Activated CD8-positive, alpha-beta memory T cell treated with anti-CD3 and anti-CD28 coated beads, Interleukin-2, amount 10 ng/mL, durations not matched to agents 7 days and 5 days (primary cell): ENCODE results near the gene HOMER2. TPM values are rescaled to one million over a fixed set of nuclear protein-coding genes. Genes with fewer than 3 reads are reported as not detected.
"Not testable (repeated sequence)": the region's sequence is repeated elsewhere in the genome, so short reads cannot be mapped to it uniquely, and the experiment has no call there.

Experiments
- ATAC-seq: fragments of 150-1000 bp; cut with Tn5 transposase; one replicate; pipeline ENCODE4 v1.10.0; 2021; ENCODE audit warnings: moderate library complexity
- CTCF ChIA-PET: fragments of 350-600 bp; sonication (Branson Sonifier 250); formaldehyde crosslinking; loops from one replicate; lab custom pipeline; 2021; ENCODE audit warnings: antibody characterized with exemption; lab: Charles Lee
- DNase-seq: peaks from one replicate; pipeline ENCODE4 v3.0.0-alpha.2; 2020
- H3K27ac Mint-ChIP-seq: one replicate; pipeline ENCODE4 v1.8.0; 2021; ENCODE audit warnings: mild to moderate bottlenecking, mixed read lengths
- H3K27me3 Mint-ChIP-seq: one replicate; pipeline ENCODE4 v1.8.0; 2021; ENCODE audit warnings: mixed read lengths
- H3K36me3 Mint-ChIP-seq: one replicate; pipeline ENCODE4 v1.8.0; 2021; ENCODE audit warnings: mild to moderate bottlenecking, mixed read lengths
- H3K4me1 Mint-ChIP-seq: one replicate; pipeline ENCODE4 v1.8.0; 2021; ENCODE audit warnings: mixed read lengths
- H3K4me3 Mint-ChIP-seq: one replicate; pipeline ENCODE4 v1.8.0; 2021; ENCODE audit warnings: mild to moderate bottlenecking, moderate library complexity, mixed read lengths
- H3K9me3 Mint-ChIP-seq: one replicate; pipeline ENCODE4 v1.8.0; 2022; ENCODE audit warnings: low read depth, mixed read lengths
- total RNA-seq, 2 experiments: library from RNA; stranded (reverse); gene quantifications; one replicate each; pipeline ENCODE4 v1.2.3, GENCODE V29; 2021

The HOMER2 gene
- total RNA-seq, 2 experiments from 2014 or later = 8.2 to 14.4 TPM

DNA sequence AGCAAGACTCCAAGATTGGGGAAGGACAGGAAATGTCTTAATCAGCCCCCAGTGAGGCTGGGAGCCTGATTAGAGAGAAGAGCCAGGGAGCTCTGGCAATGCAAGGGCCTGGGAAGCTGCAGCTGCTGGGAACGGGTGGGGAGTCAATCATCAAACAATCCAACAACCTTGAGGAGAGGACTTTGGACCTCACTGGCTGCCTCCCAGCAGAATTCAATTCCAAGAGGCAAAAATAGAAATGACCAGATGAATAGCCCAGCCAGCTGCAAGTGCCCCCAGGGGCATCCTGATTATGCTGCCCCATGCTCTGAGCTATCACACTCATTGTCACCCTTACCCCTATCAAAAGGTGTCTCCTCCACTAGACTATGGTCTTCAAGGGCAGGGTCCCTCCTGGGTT, 6.1 kb upstream of the HOMER2 start:
- no peak overlapping the region for H3K4me3 Mint-ChIP-seq
- no peaks in the 10 kb centered on the region for H3K36me3 Mint-ChIP-seq
- no peaks in the 10 kb centered on the region for H3K4me1 Mint-ChIP-seq
- ATAC-seq (no peak), DNase-seq (no peak)
- H3K9me3 Mint-ChIP-seq = no peaks in the 10 kb centered on the region
- H3K27ac Mint-ChIP-seq = no peak overlapping the region
- CTCF ChIA-PET = interaction anchor here (1.3 kb wide), 1 partner anchor 148 kb away, joined by 3 read pairs; no protein-coding TSS in a partner anchor
- peaks cover 26% of the 10 kb centered on the region for H3K27me3 Mint-ChIP-seq

DNA sequence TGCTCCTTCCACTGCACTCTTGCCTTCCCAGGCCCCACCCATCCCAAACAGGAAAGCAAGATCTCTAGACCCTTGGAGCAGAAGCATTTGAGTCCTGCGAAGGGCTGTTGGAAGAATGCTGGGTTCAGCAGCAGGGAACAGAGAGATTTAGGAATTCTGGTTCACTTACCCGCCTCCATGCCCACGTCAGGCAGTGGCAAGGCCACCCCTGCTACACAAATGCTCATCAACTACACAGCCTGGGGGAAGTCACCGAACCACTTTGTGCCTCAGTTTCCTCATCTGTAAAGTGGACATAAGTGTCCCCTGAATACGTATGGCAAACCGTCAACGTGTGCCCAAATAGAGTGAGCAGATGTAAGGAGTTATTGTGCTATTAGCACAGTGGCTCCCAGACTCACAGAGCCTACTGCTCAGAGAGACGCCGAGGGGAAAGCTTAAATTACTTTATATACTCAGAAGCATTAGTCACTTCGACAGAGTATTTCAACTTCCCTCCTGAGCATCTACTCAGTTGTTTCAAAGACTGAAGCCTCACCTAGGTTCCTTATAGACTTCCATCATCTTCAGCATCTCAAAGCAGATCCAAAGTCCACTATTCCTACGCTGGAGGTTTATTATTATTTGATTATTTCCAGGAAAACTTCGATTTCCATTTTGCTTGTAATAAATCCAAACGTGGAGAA, 905 bp downstream of the HOMER2 start:
- H3K4me3 Mint-ChIP-seq = peak overlapping the region; percentile 71
- CTCF ChIA-PET = no interaction called here

DNA sequence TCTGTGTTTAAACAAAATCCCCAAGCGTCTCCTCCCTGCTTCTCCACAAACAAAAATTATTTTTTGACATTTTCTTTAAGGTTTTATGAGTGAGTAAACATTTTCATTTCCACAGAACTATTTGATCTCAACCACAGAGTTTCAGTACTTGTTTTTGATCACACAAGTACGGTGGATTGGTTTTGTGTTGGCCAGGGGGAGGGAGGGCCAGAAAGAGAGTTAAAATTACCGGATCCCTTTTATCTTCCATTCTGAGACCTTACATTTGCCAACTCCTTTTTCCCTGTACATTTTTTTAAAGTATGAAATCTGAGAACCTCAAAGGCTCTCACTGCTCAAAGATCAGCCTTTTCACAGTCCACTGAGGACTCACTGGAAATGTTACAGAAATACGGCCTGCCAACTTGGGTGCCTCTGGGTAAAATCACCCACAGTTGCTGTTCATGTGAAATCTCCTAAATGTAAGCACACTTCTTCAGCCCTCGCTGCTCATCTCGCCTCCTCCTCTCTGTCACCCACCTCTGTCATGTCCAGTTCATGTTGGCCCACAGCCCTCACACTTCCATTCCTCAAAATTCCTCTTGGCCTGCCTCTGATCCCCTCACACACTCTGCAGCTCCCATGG, 1.7 kb downstream of the HOMER2 start:
- Mint-ChIP-seq H3K9me3 (no peaks in the 10 kb centered on the region), H3K36me3 (no peaks in the 10 kb centered on the region), H3K27ac (no peak overlapping the region), H3K4me3 (no peak overlapping the region), H3K4me1 (peaks cover 3% of the 10 kb centered on the region), H3K27me3 (peaks cover 24% of the 10 kb centered on the region)
- no peak for ATAC-seq
- DNase-seq = no peak
- CTCF ChIA-PET = no interaction called here

More for the DNA sequence above, 905 bp downstream of the HOMER2 start:
- no peak for ATAC-seq
- H3K4me1 Mint-ChIP-seq = peaks cover 3% of the 10 kb centered on the region
- H3K27me3 Mint-ChIP-seq = peaks cover 17% of the 10 kb centered on the region
- no peaks in the 10 kb centered on the region for H3K9me3 Mint-ChIP-seq
- H3K36me3 Mint-ChIP-seq = no peaks in the 10 kb centered on the region
- no peak for DNase-seq
- H3K27ac Mint-ChIP-seq = no peak overlapping the region

DNA sequence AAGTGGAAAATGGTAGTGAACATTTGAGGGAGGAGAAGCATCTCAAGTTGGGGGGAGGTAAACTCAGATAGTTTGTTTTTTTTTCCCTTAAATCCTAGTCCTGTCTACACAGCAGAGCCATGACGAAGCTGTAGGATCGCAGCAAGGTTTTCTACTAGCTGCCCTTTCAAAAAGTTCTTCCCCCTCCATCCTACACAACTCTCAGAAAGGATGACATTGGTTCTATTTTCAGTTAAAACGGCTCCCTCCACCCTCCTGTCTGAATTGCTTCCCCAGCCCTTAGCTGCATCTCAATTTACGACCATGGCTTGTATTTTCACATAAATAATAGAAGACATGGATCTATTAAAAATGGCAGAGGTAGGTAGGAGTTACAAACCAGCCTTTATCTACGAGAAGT, 2.2 kb downstream of the HOMER2 start:
- no peak for ATAC-seq

DNA sequence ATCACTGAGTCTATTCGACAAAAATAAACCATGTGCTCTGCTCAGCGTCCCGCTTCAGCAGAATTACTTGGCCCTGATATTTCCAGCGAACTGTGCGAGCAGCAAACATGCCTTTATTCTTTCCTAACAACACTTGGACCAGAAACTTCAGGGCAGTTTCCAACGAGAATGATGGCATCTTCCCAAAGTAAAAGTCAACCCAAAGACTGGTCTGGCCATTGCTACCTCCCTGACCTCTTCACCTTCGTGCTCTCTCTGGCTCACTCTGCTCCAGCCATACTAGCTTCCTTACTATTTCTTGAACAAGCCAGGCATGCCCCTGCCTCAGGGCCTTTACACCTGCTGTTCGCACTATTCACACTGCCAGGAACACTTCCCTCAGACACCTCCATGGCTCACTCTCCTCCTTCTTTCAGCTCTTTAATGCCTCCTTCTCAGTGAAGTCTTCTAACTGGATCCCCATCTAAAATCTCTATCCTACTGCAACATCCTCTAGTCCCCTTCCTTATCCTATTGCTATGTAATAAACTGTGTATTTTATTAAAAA, 6.3 kb downstream of the HOMER2 start:
- no peaks in the 10 kb centered on the region for H3K36me3 Mint-ChIP-seq
- H3K4me1 Mint-ChIP-seq = no peaks in the 10 kb centered on the region
- ATAC-seq = no peak
- no peaks in the 10 kb centered on the region for H3K9me3 Mint-ChIP-seq
- H3K27me3 Mint-ChIP-seq = peaks cover 35% of the 10 kb centered on the region
- DNase-seq = no peak
- no peak overlapping the region for H3K27ac Mint-ChIP-seq
- no peak overlapping the region for H3K4me3 Mint-ChIP-seq
- CTCF ChIA-PET = no interaction called here

More for the DNA sequence above, 2.2 kb downstream of the HOMER2 start:
- H3K9me3 Mint-ChIP-seq = no peaks in the 10 kb centered on the region
- peaks cover 3% of the 10 kb centered on the region for H3K4me1 Mint-ChIP-seq
- H3K27me3 Mint-ChIP-seq = peaks cover 26% of the 10 kb centered on the region
- no peak for DNase-seq
- no peak overlapping the region for H3K27ac Mint-ChIP-seq
- H3K36me3 Mint-ChIP-seq = no peaks in the 10 kb centered on the region
- no peak overlapping the region for H3K4me3 Mint-ChIP-seq
- CTCF ChIA-PET = no interaction called here

DNA sequence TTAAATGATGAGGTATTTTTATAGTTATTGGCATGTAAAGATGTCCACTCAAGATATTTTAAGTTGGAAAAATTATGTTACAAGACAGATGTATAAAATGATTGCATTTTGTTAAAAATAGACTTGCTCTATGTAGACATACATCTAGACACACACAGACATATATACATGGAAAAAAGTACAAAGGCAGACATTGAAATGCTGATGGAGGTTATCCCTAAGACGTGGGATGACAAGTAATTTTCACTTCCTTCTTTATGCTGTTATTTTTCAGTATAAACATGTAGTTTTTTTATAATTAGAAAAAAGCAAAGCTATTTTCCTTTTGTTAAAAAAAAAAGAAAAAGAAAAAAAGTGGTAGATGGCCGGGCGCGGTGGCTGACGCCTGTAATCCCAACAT, 7.2 kb downstream of the HOMER2 start:
- Mint-ChIP-seq H3K27me3 (peaks cover 35% of the 10 kb centered on the region), H3K27ac (no peak overlapping the region)
- CTCF ChIA-PET = interaction anchor here (0.6 kb wide), 1 partner anchor 112 kb away, joined by 3 read pairs; no protein-coding TSS in a partner anchor

DNA sequence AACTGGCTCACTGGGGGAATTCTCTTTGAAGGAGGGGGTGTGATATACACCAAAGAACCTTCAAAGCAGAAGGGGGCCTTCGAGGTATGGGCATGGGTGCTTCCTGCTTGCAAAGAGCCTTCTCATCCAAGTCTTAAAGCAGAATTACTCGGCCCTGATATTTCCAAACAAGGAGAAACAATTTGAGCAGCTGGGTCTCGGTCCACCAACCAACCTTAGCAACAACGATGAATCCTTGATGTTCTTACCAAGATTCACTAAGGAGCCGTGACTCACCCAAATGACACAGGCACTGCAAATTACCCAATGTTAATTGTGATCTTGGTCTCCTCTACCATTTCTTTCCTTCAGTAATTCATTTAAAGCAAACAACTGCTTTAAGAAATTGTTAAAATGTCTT, 7.7 kb downstream of the HOMER2 start:
- no peaks in the 10 kb centered on the region for H3K9me3 Mint-ChIP-seq
- H3K27ac Mint-ChIP-seq = no peak overlapping the region
- no peak for ATAC-seq
- H3K4me1 Mint-ChIP-seq = no peaks in the 10 kb centered on the region
- H3K36me3 Mint-ChIP-seq = no peaks in the 10 kb centered on the region
- H3K27me3 Mint-ChIP-seq = peaks cover 35% of the 10 kb centered on the region
- no peak overlapping the region for H3K4me3 Mint-ChIP-seq
- CTCF ChIA-PET = no interaction called here
- DNase-seq = no peak

More for the DNA sequence above, 7.2 kb downstream of the HOMER2 start:
- Mint-ChIP-seq H3K9me3 (no peaks in the 10 kb centered on the region), H3K4me3 (no peak overlapping the region), H3K36me3 (no peaks in the 10 kb centered on the region), H3K4me1 (no peaks in the 10 kb centered on the region)
- DNase-seq = no peak
- ATAC-seq = no peak

DNA sequence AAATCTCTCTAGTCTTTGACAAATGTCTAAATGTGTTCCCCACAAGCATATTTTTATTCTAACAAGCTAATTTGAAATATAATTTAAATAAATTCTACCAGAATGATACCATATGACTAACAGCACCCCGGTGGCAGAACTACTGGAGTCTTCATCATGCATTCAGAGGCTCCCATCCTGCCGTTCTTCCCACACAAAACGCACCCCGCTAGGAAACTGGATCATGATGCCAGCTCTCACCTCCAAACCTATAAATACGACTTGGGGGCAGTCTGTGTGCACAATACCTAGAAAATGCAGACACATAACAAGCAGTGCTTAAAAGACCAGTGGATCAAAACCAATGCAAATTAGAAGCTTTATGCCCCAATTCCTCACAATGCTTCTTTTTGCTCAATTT, 8.5 kb downstream of the HOMER2 start:
- no peak for DNase-seq
- Mint-ChIP-seq H3K9me3 (no peaks in the 10 kb centered on the region), H3K36me3 (no peaks in the 10 kb centered on the region), H3K4me1 (no peaks in the 10 kb centered on the region), H3K27me3 (peaks cover 36% of the 10 kb centered on the region), H3K4me3 (no peak overlapping the region), H3K27ac (no peak overlapping the region)
- ATAC-seq = no peak
- CTCF ChIA-PET = no interaction called here

DNA sequence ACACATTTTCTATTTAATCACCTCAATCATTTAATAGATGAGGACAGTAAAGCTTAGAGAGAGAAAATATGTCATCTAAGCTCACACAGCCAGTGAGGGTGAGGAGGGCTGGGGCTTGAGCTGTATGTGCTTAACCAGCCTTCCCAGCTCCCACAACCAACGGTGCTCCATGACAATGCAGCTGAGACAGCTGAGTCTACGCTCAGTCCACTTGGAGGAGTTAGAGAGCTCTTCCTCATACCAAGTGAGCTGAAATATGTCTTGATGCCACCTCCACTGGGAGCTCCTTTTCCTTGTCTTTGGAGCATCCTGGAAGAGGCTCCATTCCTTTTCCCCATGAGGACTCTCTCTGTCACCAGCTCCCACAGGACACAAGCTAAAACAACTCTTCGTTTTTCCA, 9.3 kb downstream of the HOMER2 start:
- H3K27me3 Mint-ChIP-seq = peaks cover 44% of the 10 kb centered on the region
- no peaks in the 10 kb centered on the region for H3K4me1 Mint-ChIP-seq
- no peaks in the 10 kb centered on the region for H3K36me3 Mint-ChIP-seq
- H3K4me3 Mint-ChIP-seq = no peak overlapping the region
- ATAC-seq = no peak
- no peak overlapping the region for H3K27ac Mint-ChIP-seq
- CTCF ChIA-PET = no interaction called here
- no peaks in the 10 kb centered on the region for H3K9me3 Mint-ChIP-seq
- no peak for DNase-seq

DNA sequence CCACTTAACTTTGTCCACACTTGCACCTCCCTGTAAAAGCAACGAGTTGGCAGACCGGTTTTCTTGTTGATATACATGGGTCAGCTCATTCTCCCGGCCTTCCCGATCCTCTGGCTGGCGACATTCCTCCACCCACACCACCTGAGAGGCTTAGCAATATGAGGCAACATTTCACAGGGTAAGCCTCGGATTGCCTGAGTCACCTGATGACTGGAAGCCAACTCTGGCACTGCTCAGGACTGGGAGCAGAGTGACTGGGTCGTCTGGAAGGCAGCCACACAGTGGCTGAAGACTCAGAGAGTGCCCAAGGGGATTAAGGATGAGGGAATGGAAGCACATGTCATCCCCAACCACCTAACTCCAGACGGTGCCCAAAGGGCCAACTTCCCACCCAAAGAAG, 9.8 kb downstream of the HOMER2 start:
- H3K9me3 Mint-ChIP-seq = no peaks in the 10 kb centered on the region
- ATAC-seq (no peak), DNase-seq (no peak)
- H3K36me3 Mint-ChIP-seq = no peaks in the 10 kb centered on the region
- no peaks in the 10 kb centered on the region for H3K4me1 Mint-ChIP-seq
- CTCF ChIA-PET = no interaction called here
- no peak overlapping the region for H3K27ac Mint-ChIP-seq
- no peak overlapping the region for H3K4me3 Mint-ChIP-seq
- peaks cover 44% of the 10 kb centered on the region for H3K27me3 Mint-ChIP-seq

DNA sequence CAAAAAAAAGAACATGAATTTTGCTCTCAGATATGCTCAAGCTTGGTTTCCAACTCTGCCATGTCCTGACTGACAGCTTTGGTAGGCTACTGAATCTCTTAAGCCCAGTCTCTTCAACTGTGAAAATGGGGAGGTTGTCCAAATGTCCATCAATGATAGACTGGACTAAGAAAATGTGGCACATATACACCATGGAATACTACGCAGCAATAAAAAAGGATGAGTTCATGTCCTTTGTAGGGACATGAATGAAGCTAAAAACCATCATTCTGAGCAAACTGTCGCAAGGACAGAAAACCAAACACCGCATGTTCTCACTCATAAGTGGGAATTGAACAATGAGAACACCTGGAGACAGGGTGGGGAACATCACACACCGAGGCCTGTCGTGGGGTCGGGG, 12.8 kb downstream of the HOMER2 start:
- CTCF ChIA-PET, ATAC-seq: not testable (repeated sequence)

DNA sequence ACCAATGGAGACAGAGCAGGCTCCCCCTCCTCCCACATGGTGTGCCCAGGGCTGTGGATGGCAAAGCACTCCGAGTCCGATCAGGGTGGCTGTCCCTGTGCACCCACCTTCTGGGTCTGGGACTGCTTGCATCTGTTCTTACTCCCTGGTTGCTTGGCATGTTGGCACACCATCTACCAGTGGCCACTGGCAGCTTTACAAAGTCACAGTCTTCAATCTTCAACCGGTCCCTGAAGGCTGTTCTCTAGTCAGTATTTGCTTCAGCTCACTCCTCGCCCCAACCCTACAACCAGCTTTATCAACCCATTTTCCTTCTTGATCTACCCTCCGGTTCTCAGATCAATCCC, 14.8 kb downstream of the HOMER2 start:
- H3K4me1 Mint-ChIP-seq = no peaks in the 10 kb centered on the region
- no peaks in the 10 kb centered on the region for H3K9me3 Mint-ChIP-seq
- CTCF ChIA-PET = no interaction called here
- H3K27ac Mint-ChIP-seq = no peak overlapping the region
- ATAC-seq (no peak), DNase-seq (no peak)
- no peak overlapping the region for H3K4me3 Mint-ChIP-seq
- peaks cover 21% of the 10 kb centered on the region for H3K27me3 Mint-ChIP-seq
- no peaks in the 10 kb centered on the region for H3K36me3 Mint-ChIP-seq

More for the DNA sequence above, 12.8 kb downstream of the HOMER2 start:
- DNase-seq, H3K4me3 Mint-ChIP-seq, H3K4me1 Mint-ChIP-seq, H3K9me3 Mint-ChIP-seq, H3K27ac Mint-ChIP-seq, H3K36me3 Mint-ChIP-seq: not testable (repeated sequence)
- peaks cover 31% of the 10 kb centered on the region for H3K27me3 Mint-ChIP-seq

DNA sequence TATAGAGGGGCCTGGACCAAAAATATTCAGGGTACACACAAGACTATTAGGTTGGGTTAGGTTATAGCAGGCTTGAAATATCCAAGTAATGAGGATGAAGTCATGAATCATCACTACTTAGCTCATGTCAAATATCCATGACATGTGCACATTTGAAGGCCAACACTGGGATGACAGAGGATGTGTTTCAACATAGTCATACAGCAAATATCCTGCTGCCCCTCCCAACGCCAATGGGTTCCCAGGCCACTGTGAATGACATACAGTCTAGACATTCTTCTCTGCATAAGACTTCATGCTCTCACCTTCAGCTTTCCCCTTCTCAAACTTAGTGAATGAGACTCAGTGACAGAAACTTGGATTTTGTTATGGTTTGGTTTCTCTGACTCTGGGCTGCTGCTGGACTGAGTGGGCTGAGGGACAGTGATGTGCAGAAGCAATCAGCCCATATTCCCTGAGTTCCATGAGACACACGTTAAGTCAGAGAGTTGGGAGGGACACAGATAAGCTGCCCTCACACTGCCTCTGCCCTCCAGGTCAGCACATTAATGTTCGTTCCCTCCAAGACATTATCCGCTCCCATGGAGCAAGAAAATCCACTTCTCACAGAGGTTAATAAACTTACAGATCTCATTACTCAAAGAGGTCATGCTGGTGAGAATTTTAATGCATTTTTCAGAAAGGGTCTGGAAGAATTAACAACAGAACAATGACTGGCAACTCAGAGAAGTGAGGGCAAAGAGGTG, 15.4 kb downstream of the HOMER2 start:
- no peaks in the 10 kb centered on the region for H3K9me3 Mint-ChIP-seq
- H3K27ac Mint-ChIP-seq = no peak overlapping the region
- CTCF ChIA-PET = no interaction called here
- ATAC-seq (no peak), DNase-seq (no peak)
- H3K4me3 Mint-ChIP-seq = no peak overlapping the region
- H3K4me1 Mint-ChIP-seq = no peaks in the 10 kb centered on the region
- no peaks in the 10 kb centered on the region for H3K36me3 Mint-ChIP-seq
- peaks cover 21% of the 10 kb centered on the region for H3K27me3 Mint-ChIP-seq
